ENCODE results near the gene RNGTT.

The RNGTT gene

GRCh38 chr6:88895911-88896310 is 67.5 kb downstream of the RNGTT start:
- in situ Hi-C loops (cut with MboI; ENCODE audit: low sequenced_read_pairs, unreplicated experiment), result no loop called here
- no peak for DNase-seq (ENCODE audit: low spot score)
- TF ChIP-seq CTCF (IDR thresholded peaks at IDR 0.05; ENCODE audit: borderline replicate concordance, control extremely low read depth, extremely low read depth, insufficient read depth, missing control alignments), result no peak

- no peak for DNase-seq (ENCODE audit: low spot score)
- in situ Hi-C loops (cut with MboI; ENCODE audit: low sequenced_read_pairs, unreplicated experiment), result no loop called here
- TF ChIP-seq CTCF (IDR thresholded peaks at IDR 0.05; ENCODE audit: borderline replicate concordance, control extremely low read depth, extremely low read depth, insufficient read depth, missing control alignments), result no peak
Measured at GRCh38 chr6:88890860-88891845, 72.3 kb downstream of the RNGTT start.

GRCh38 chr6:88890394-88890793 is 73.0 kb downstream of the RNGTT start:
- in situ Hi-C loops (cut with MboI; ENCODE audit: low sequenced_read_pairs, unreplicated experiment), result no loop called here
- TF ChIP-seq CTCF (IDR thresholded peaks at IDR 0.05; ENCODE audit: borderline replicate concordance, control extremely low read depth, extremely low read depth, insufficient read depth, missing control alignments), result no peak
- DNase-seq (ENCODE audit: low spot score), result no peak

GRCh38 chr6:88884361-88884760 is 79.1 kb downstream of the RNGTT start:
- no peak for TF ChIP-seq CTCF (IDR thresholded peaks at IDR 0.05; ENCODE audit: borderline replicate concordance, control extremely low read depth, extremely low read depth, insufficient read depth, missing control alignments)
- no peak for DNase-seq (ENCODE audit: low spot score)
- in situ Hi-C loops (cut with MboI; ENCODE audit: low sequenced_read_pairs, unreplicated experiment), result no loop called here

- in situ Hi-C loops (cut with MboI; ENCODE audit: low sequenced_read_pairs, unreplicated experiment), result no loop called here
- no peak for DNase-seq (ENCODE audit: low spot score)
Measured at GRCh38 chr6:88882536-88882935, 80.9 kb downstream of the RNGTT start.

GRCh38 chr6:88881451-88881850 is 82.0 kb downstream of the RNGTT start:
- DNase-seq (ENCODE audit: low spot score), result no peak
- in situ Hi-C loops (cut with MboI; ENCODE audit: low sequenced_read_pairs, unreplicated experiment), result no loop called here
- TF ChIP-seq CTCF (IDR thresholded peaks at IDR 0.05; ENCODE audit: borderline replicate concordance, control extremely low read depth, extremely low read depth, insufficient read depth, missing control alignments), result no peak

More at GRCh38 chr6:88882536-88882935, 80.9 kb downstream of the RNGTT start:
- no peak for TF ChIP-seq CTCF (IDR thresholded peaks at IDR 0.05; ENCODE audit: borderline replicate concordance, control extremely low read depth, extremely low read depth, insufficient read depth, missing control alignments)

Data from GM13976 (cell line).